BLaER1 treated with 17β-estradiol and CSF1 and Interleukin-3, amounts not matched to agents 10 nM and 100 nM (cell line): Measurements from ENCODE around the gene SEMA5A.

Source experiments
- H3K27ac ChIP-seq, 11 experiments: shearing (Covaris generic); formaldehyde crosslinking; 2 replicates each; pipeline ENCODE4 v1.8.1; 2022
- H3K27me3 ChIP-seq, 11 experiments: shearing (Covaris generic); formaldehyde crosslinking; 2 replicates each; pipeline ENCODE4 v1.8.1; 2022
- H3K36me3 ChIP-seq, 11 experiments: shearing (Covaris generic); formaldehyde crosslinking; 2 replicates each; pipeline ENCODE4 v1.8.1; 2022
- H3K4me1 ChIP-seq, 10 experiments: shearing (Covaris generic); formaldehyde crosslinking; 2 replicates each; pipeline ENCODE4 v1.8.1; 2022
- H3K4me2 ChIP-seq, 11 experiments: shearing (Covaris generic); formaldehyde crosslinking; 2 replicates each; pipeline ENCODE4 v1.8.1; 2022
- H3K4me3 ChIP-seq, 10 experiments: shearing (Covaris generic); formaldehyde crosslinking; 2 replicates each; pipeline ENCODE4 v1.8.1; 2022
- H3K9ac ChIP-seq, 11 experiments: shearing (Covaris generic); formaldehyde crosslinking; 2 replicates each; pipeline ENCODE4 v1.8.1; 2022
- H3K9me3 ChIP-seq, 11 experiments: shearing (Covaris generic); formaldehyde crosslinking; replicated peaks in 1 of 11; 2 replicates each; pipeline ENCODE4 v1.8.1; 2022
- H4K20me1 ChIP-seq, 11 experiments: shearing (Covaris generic); formaldehyde crosslinking; 2 replicates each; pipeline ENCODE4 v1.8.1; 2022
- Cebpa-rat ChIP-seq, 11 experiments: shearing (Covaris generic); IDR thresholded peaks; 2 replicates each; pipeline ENCODE4 v1.8.1; 2022

The SEMA5A gene

GRCh38 chr5:9343146-9343850, 202.6 kb downstream of the SEMA5A start:
- no peaks in the 10 kb centered on the region for H3K36me3 ChIP-seq
- no peak overlapping the region for H3K4me2 ChIP-seq
- 0 out of 22 replicates have a peak, but pooled peaks cover 0 to 6% (median 0%) of the 10 kb centered on the region in 11 experiments for H3K9me3 ChIP-seq
- H3K27ac ChIP-seq: no peak overlapping the region
- H3K9ac ChIP-seq: no peak overlapping the region
- H3K4me3 ChIP-seq: no peak overlapping the region
- H3K4me1 ChIP-seq: peaks cover 0 to 9% (median 0%) of the 10 kb centered on the region in 10 experiments; a peak in 4 of 20 replicates
- no peaks in the 10 kb centered on the region for H4K20me1 ChIP-seq
- no peak for TF ChIP-seq Cebpa-rat (IDR thresholded peaks at IDR 0.05)
- no peaks in the 10 kb centered on the region for H3K27me3 ChIP-seq

- Histone ChIP-seq H3K27me3 (no peaks in the 10 kb centered on the region), H3K4me3 (no peak overlapping the region), H3K9me3 (0 out of 22 replicates have a peak, but pooled peaks cover 0 to 6% (median 0%) of the 10 kb centered on the region in 11 experiments), H3K4me1 (peaks cover 0 to 15% (median 0%) of the 10 kb centered on the region in 10 experiments; a peak in 4 of 20 replicates), H3K36me3 (no peaks in the 10 kb centered on the region), H3K27ac (no peak overlapping the region), H3K9ac (no peak overlapping the region), H3K4me2 (no peak overlapping the region), H4K20me1 (no peaks in the 10 kb centered on the region)
- no peak for TF ChIP-seq Cebpa-rat (IDR thresholded peaks at IDR 0.05)
Observed at GRCh38 chr5:9342161-9342787, 203.6 kb downstream of the SEMA5A start.

GRCh38 chr5:9340085-9340484, 205.8 kb downstream of the SEMA5A start:
- no peak overlapping the region for H3K4me3 ChIP-seq
- H3K36me3 ChIP-seq: no peaks in the 10 kb centered on the region
- no peaks in the 10 kb centered on the region for H4K20me1 ChIP-seq
- H3K4me2 ChIP-seq: no peak overlapping the region
- no peaks in the 10 kb centered on the region for H3K27me3 ChIP-seq
- TF ChIP-seq Cebpa-rat (IDR thresholded peaks at IDR 0.05): no peak
- no peak overlapping the region for H3K9ac ChIP-seq
- H3K9me3 ChIP-seq: no peaks in the 10 kb centered on the region
- H3K27ac ChIP-seq: no peak overlapping the region
- peaks cover 0 to 15% (median 0%) of the 10 kb centered on the region in 10 experiments; a peak in 4 of 20 replicates for H3K4me1 ChIP-seq

DNA sequence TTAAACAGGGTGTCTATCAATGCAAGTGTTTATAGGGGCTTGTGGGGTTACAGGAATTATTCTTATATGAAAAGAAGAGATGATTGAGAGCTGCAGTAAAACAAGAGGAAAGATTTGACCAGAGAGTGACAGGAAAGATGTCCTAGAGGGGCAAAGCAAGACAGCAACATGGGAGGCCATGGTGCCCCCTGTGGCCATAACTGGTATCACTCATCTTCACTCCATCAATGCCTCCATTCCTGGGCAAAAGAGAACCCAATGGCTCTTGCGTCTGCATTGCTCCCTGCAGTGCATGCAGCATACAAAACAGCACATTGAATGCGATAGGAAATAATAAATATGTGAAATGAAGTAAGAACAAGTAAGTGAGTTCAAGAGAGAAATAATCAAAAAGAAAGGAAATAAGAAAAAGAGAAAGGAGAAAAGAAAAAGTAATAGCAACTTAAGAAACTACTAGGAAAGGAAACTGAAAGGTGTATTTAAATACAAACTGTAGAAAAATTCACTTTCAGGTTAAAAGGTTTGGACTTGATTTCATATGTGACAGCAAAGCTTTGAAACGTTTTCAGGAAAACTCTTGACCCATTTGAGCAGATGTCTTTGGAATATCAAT, 206.6 kb downstream of the SEMA5A start:
- H3K4me1 ChIP-seq: peaks cover 0 to 15% (median 0%) of the 10 kb centered on the region in 10 experiments; a peak in 4 of 20 replicates
- H3K27me3 ChIP-seq: no peaks in the 10 kb centered on the region
- no peaks in the 10 kb centered on the region for H3K9me3 ChIP-seq
- H3K36me3 ChIP-seq: no peaks in the 10 kb centered on the region
- H3K27ac ChIP-seq: no peak overlapping the region
- no peak overlapping the region for H3K4me3 ChIP-seq
- TF ChIP-seq Cebpa-rat (IDR thresholded peaks at IDR 0.05): no peak
- H3K4me2 ChIP-seq: no peak overlapping the region
- H4K20me1 ChIP-seq: no peaks in the 10 kb centered on the region
- H3K9ac ChIP-seq: no peak overlapping the region

GRCh38 chr5:9338796-9339195, 207.1 kb downstream of the SEMA5A start:
- no peaks in the 10 kb centered on the region for H3K36me3 ChIP-seq
- no peaks in the 10 kb centered on the region for H3K27me3 ChIP-seq
- no peak for TF ChIP-seq Cebpa-rat (IDR thresholded peaks at IDR 0.05)
- 0 out of 22 replicates have a peak overlapping the region, but pooled peaks of 1 of the 11 experiments have one; percentile 21 for H3K4me2 ChIP-seq
- no peaks in the 10 kb centered on the region for H3K9me3 ChIP-seq
- H3K4me3 ChIP-seq: no peak overlapping the region
- peaks cover 0 to 15% (median 0%) of the 10 kb centered on the region in 10 experiments; a peak in 4 of 20 replicates for H3K4me1 ChIP-seq
- H3K27ac ChIP-seq: no peak overlapping the region
- H4K20me1 ChIP-seq: no peaks in the 10 kb centered on the region
- H3K9ac ChIP-seq: no peak overlapping the region

- Histone ChIP-seq H3K9me3 (no peaks in the 10 kb centered on the region), H3K36me3 (no peaks in the 10 kb centered on the region), H3K4me3 (no peak overlapping the region), H3K27me3 (no peaks in the 10 kb centered on the region), H3K4me2 (0 out of 22 replicates have a peak overlapping the region, but pooled peaks of 2 of the 11 experiments have one; percentile 12 to 21), H4K20me1 (no peaks in the 10 kb centered on the region), H3K4me1 (peaks cover 0 to 15% (median 0%) of the 10 kb centered on the region in 10 experiments; a peak in 4 of 20 replicates), H3K9ac (no peak overlapping the region), H3K27ac (no peak overlapping the region)
- TF ChIP-seq Cebpa-rat (IDR thresholded peaks at IDR 0.05): no peak
Observed at GRCh38 chr5:9337928-9338595, 207.8 kb downstream of the SEMA5A start.

DNA sequence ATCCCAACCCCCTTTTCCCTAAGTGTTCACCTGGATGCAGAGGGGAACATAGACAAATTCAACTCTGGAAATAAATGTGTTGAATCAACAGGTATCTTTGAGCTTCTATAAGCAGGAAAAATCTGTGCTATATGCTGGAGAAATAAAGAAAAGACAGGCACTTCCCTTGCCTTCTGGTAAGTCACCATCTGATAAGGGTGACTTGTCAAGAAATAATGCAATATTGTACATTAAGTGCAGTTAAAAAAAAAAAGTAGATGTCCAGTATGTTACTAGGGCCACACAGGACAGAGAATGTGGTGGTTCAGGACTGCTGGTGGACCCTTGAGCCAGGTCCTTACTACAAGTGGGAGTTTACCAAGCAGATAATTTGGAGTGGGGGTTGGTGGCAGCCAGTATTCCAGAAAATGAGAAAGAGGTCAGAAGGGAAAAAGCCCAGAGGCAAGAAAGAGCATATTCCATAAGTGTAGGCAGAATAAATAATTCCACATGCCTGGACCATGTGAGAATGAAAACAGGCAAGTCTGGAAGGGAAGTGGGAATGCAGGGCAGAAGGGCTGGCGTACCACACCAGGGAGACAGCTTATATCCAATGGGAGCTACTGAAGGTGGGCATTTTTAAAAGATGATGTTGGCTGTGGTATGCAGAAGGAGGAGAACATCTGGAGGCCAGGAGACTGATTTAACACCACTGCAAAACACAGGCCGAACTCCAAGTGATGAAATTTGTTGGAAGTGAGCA, 209.9 kb downstream of the SEMA5A start:
- no peak for TF ChIP-seq Cebpa-rat (IDR thresholded peaks at IDR 0.05)
- 0 out of 22 replicates have a peak, but pooled peaks cover 0 to 4% (median 0%) of the 10 kb centered on the region in 11 experiments for H4K20me1 ChIP-seq
- H3K36me3 ChIP-seq: no peaks in the 10 kb centered on the region

DNA sequence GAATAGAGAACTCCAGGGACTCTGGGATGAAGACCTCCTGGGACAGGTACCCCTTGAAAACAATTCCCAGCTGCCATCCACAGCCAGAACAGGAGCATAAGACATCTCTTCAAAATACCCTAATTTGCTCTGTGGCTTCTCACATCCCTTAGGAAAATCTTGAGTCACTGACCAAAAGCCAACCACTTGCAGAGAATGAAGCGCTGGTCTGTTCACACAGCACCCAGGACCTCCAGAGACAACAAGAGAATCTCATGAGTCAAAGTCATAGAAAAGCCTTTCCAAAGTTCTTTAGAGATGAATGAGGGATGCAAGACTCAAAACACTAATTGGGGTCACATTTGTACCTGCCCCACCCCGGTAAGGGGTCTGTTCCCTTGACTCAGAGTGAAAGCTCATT, 210.6 kb downstream of the SEMA5A start:
- TF ChIP-seq Cebpa-rat (IDR thresholded peaks at IDR 0.05): no peak
- H3K9me3 ChIP-seq: no peaks in the 10 kb centered on the region
- H3K9ac ChIP-seq: no peak overlapping the region
- no peak overlapping the region for H3K4me3 ChIP-seq
- H3K4me2 ChIP-seq: no peak overlapping the region
- H3K36me3 ChIP-seq: no peaks in the 10 kb centered on the region
- no peaks in the 10 kb centered on the region for H3K27me3 ChIP-seq
- H3K4me1 ChIP-seq: peaks cover 0 to 15% (median 0%) of the 10 kb centered on the region in 10 experiments; a peak in 4 of 20 replicates
- 0 out of 22 replicates have a peak, but pooled peaks cover 0 to 4% (median 0%) of the 10 kb centered on the region in 11 experiments for H4K20me1 ChIP-seq
- no peak overlapping the region for H3K27ac ChIP-seq

More for the DNA sequence above, 209.9 kb downstream of the SEMA5A start:
- H3K9ac ChIP-seq: no peak overlapping the region
- H3K4me2 ChIP-seq: no peak overlapping the region
- H3K4me3 ChIP-seq: no peak overlapping the region
- H3K9me3 ChIP-seq: no peaks in the 10 kb centered on the region
- peaks cover 0 to 15% (median 0%) of the 10 kb centered on the region in 10 experiments; a peak in 4 of 20 replicates for H3K4me1 ChIP-seq
- no peaks in the 10 kb centered on the region for H3K27me3 ChIP-seq
- H3K27ac ChIP-seq: no peak overlapping the region
